ENCODE data around the gene SKI. TPM values are rescaled to one million over a fixed set of nuclear protein-coding genes. Genes with fewer than 3 reads are reported as not detected.

The SKI gene
- total RNA-seq, 2 donors from 2014 or later: 46.2 to 114 TPM

DNA sequence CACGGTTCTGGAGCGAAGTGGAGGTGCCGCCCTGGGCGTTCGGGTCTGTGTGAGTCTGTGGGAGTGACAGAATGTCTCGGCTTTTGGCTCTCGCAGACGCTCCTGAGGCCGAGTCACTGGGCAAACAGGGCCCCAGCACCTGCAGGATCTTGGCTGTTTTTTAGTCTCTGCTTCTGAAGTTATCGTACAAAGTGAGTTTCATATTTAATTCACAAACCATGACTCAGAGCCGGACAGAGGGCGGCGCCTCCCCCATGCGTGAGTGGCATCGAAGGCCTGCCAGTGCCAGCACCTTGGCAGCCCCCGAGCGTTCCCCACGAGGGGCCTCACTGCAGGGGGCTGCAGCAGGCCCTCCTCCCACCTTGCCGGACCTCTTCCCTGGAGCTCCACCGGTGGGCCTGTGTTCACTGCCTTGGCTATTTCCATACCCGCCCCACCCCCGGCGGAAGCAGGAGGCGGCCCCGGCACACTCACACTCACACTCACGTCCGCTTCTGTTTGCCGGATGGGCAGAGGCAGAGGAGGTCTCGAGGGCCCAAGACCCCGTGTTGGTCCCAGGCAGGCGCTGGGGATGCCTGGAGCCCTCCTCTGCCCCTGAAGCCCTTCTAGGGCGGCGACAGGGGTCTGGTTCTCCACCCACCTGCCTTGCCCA lies 106.9 kb downstream of the SKI start:
- intact Hi-C loops (cut with DNase I): no loop called here
- peak overlapping the region in 1 of 2 donors; percentile 1 for H3K4me3 ChIP-seq
- H3K36me3 ChIP-seq: no peaks in the 10 kb centered on the region
- TF ChIP-seq POLR2AphosphoS5 (IDR thresholded peaks at IDR 0.05): no peak
- no peaks in the 10 kb centered on the region for H3K9me3 ChIP-seq
- DNase-seq (ENCODE audit: low spot score): no peak
- 51% methylated on average over 33 of the region's 33 CpGs for WGBS
- peak overlapping the region; percentile 59 to 65 for H3K27ac ChIP-seq
- H3K27me3 ChIP-seq (replicated peaks; ENCODE audit: insufficient read depth): no peaks in the 10 kb centered on the region
- H3K4me1 ChIP-seq (replicated peaks): peaks cover 9% of the 10 kb centered on the region

- Histone ChIP-seq H3K36me3 (no peaks in the 10 kb centered on the region), H3K4me3 (no peak overlapping the region), H3K4me1 (replicated peaks) (peaks cover 9% of the 10 kb centered on the region), H3K27me3 (replicated peaks; ENCODE audit: insufficient read depth) (no peaks in the 10 kb centered on the region), H3K27ac (peak overlapping the region; percentile 59 to 65), H3K9me3 (no peaks in the 10 kb centered on the region)
- intact Hi-C loops (cut with DNase I): no loop called here
- WGBS: 56% methylated on average over 36 of the region's 36 CpGs
- peak; percentile 72 for DNase-seq (ENCODE audit: low spot score)
- TF ChIP-seq CTCF (IDR thresholded peaks at IDR 0.05) (no peak), POLR2AphosphoS5 (IDR thresholded peaks at IDR 0.05) (peak; percentile 45), POLR2A (IDR thresholded peaks at IDR 0.05) (peak; percentile 31)
These were observed 107.8 kb downstream of the SKI start for GRCh38 chr1:2335721-2336455.

DNA sequence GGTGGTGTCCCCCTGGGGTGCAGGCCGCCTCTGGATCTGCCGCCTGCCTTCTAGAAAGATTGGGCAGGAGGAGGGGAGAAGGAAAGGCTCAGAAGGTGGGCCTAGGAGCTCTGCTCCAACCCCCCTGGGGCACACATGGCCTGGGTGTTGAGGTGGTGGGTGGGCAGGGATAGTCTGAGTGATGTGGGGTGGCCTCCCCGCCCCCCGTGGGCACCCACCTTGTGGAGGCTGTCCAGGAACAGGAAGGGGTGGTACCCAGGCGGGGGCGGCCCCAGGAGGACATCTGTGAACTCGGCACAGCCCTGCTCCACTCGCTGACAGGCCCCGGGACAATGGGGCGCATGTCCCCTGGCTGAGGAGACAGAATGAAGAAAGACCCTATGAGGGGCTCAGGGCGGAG lies 108.4 kb downstream of the SKI start:
- Histone ChIP-seq H3K4me3 (no peak overlapping the region), H3K36me3 (no peaks in the 10 kb centered on the region), H3K27me3 (replicated peaks; ENCODE audit: insufficient read depth) (no peaks in the 10 kb centered on the region), H3K27ac (peak overlapping the region; percentile 17 to 26), H3K4me1 (replicated peaks) (peaks cover 9% of the 10 kb centered on the region), H3K9me3 (no peaks in the 10 kb centered on the region)
- DNase-seq (ENCODE audit: low spot score): no peak
- intact Hi-C loops (cut with DNase I): no loop called here
- WGBS: 69% methylated on average over 9 of the region's 11 CpGs
- TF ChIP-seq POLR2A (IDR thresholded peaks at IDR 0.05): no peak
- TF ChIP-seq POLR2AphosphoS5 (IDR thresholded peaks at IDR 0.05): no peak
- TF ChIP-seq CTCF (IDR thresholded peaks at IDR 0.05): no peak

DNA sequence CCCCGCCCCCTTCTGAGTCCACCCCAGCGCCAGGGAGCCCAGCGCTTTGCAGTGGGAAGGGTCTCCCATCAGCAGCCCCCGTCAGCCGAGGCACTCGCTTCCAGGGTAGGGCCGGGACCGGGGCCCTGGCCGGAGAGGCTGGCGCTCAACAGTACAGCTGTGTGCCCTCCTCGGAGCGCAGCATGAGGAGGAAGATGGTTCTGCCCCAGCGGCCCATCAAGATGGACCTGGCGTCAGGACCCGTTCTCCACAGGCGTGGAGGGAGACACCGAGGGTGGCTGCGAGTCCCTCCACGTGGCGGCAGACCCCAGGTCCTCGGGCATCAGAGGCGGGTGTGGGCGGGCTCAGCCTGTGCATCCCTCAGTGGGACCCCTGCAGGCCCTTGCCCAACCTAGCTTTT lies 109.0 kb downstream of the SKI start:
- no peak for DNase-seq (ENCODE audit: low spot score)
- Histone ChIP-seq H3K9me3 (no peaks in the 10 kb centered on the region), H3K4me1 (replicated peaks) (peaks cover 9% of the 10 kb centered on the region), H3K27ac (no peak overlapping the region), H3K4me3 (no peak overlapping the region), H3K36me3 (no peaks in the 10 kb centered on the region), H3K27me3 (replicated peaks; ENCODE audit: insufficient read depth) (no peaks in the 10 kb centered on the region)
- intact Hi-C loops (cut with DNase I): no loop called here
- WGBS: 87% methylated on average over 16 of the region's 23 CpGs
- no peak for TF ChIP-seq CTCF (IDR thresholded peaks at IDR 0.05)
- TF ChIP-seq POLR2A (IDR thresholded peaks at IDR 0.05): no peak
- TF ChIP-seq POLR2AphosphoS5 (IDR thresholded peaks at IDR 0.05): no peak

GRCh38 chr1:2337501-2337900 lies 109.4 kb downstream of the SKI start:
- H3K4me1 ChIP-seq (replicated peaks): peaks cover 9% of the 10 kb centered on the region
- no peaks in the 10 kb centered on the region for H3K36me3 ChIP-seq
- intact Hi-C loops (cut with DNase I): no loop called here
- TF ChIP-seq POLR2A (IDR thresholded peaks at IDR 0.05): no peak
- TF ChIP-seq CTCF (IDR thresholded peaks at IDR 0.05): no peak
- no peak for TF ChIP-seq POLR2AphosphoS5 (IDR thresholded peaks at IDR 0.05)
- no peak overlapping the region for H3K27ac ChIP-seq
- no peaks in the 10 kb centered on the region for H3K9me3 ChIP-seq
- WGBS: 82% methylated on average over 10 of the region's 10 CpGs
- no peak for DNase-seq (ENCODE audit: low spot score)
- no peak overlapping the region for H3K4me3 ChIP-seq
- H3K27me3 ChIP-seq (replicated peaks; ENCODE audit: insufficient read depth): no peaks in the 10 kb centered on the region

Measured in prostate gland (tissue), 2 donors.